Measurements from ENCODE around the gene ETV3.

GRCh38 chr1:157101149-157101548 is 37.0 kb downstream of the ETV3 start:
- TF ChIP-seq CTCF (IDR thresholded peaks at IDR 0.05) (no peak), EP300 (IDR thresholded peaks at IDR 0.05; ENCODE audit: low read depth) (no peak), POLR2AphosphoS5 (IDR thresholded peaks at IDR 0.05) (no peak)
